Measurements from ENCODE around the gene CCDC188.

GRCh38 chr22:20101638-20102037 lies 49.2 kb downstream of the CCDC188 start:
- no peak for TF ChIP-seq CTCF (IDR thresholded peaks at IDR 0.05)
- TF ChIP-seq EZH2 (IDR thresholded peaks at IDR 0.05; ENCODE audit: borderline replicate concordance, insufficient read depth, low read depth, low read length, poor library complexity, severe bottlenecking): no peak
